Ovary (tissue), 9 donors: ENCODE results near the gene ADCY9. TPM values are rescaled to one million over a fixed set of nuclear protein-coding genes. Genes with fewer than 3 reads are reported as not detected.

Experiments used
- DNase-seq, 5 donors: peaks; one replicate each; pipeline ENCODE4 v3.0.0-alpha.2; 2019 to 2020
- H3K27ac ChIP-seq, 2 donors: fragments of 200-600 bp; one replicate each; pipeline versions ENCODE4 v1.5.1 to v1.8.0; 2019 to 2022
- H3K27me3 ChIP-seq: fragments of 200-600 bp; one replicate; pipeline ENCODE4 v1.8.0; 2022
- H3K36me3 ChIP-seq: fragments of 200-600 bp; sonication (generic); one replicate; pipeline ENCODE4 v1.5.1; 2019
- H3K4me1 ChIP-seq: one replicate; pipeline ENCODE4 v1.8.1; 2013; ENCODE audit warnings: mild to moderate bottlenecking, moderate library complexity; ENCODE audit not compliant: insufficient read depth
- H3K4me3 ChIP-seq: fragments of 200-600 bp; sonication (generic); one replicate; pipeline ENCODE4 v1.5.1; 2017
- H3K9me3 ChIP-seq, 2 donors: fragments of 200-600 bp in 1 of 2; sonication (generic) in 1 of 2; one replicate each; pipeline versions ENCODE4 v1.5.1 to v1.8.1; 2013 to 2019; ENCODE audit warnings: mild to moderate bottlenecking in 1 of 2, moderate library complexity in 1 of 2
- CTCF ChIP-seq, 3 donors: fragments of 450-650 bp in 2 of 3; fragments of 200-600 bp in 1 of 3; IDR thresholded peaks; one replicate each; pipeline versions ENCODE4 v1.5.1 to v1.8.0; 2016 to 2022; ENCODE audit warnings: antibody characterized with exemption in 3 of 3, mild to moderate bottlenecking in 1 of 3
- EP300 ChIP-seq: sonication (generic); formaldehyde crosslinking; IDR thresholded peaks from one replicate; pipeline ENCODE4 v1.6.1; 2017; ENCODE audit warnings: antibody characterized with exemption
- POLR2A ChIP-seq: fragments of 450-650 bp; IDR thresholded peaks from one replicate; pipeline ENCODE4 v1.6.1; 2017; ENCODE audit warnings: antibody characterized with exemption, mild to moderate bottlenecking, moderate library complexity
- WGBS, 3 donors: extraction: QIAGEN DNeasy Blood & Tissue Kit in 1 of 3; methylation state at CpG; one replicate each; pipeline versions ENCODE4 v1.1.5 to v1.1.7; 2013 to 2017; 5-methylcytosine and 5-hydroxymethylcytosine counted together
- intact Hi-C, 4 donors: fragments of 100-400 bp; cut with DNase I; formaldehyde crosslinking; loops; one replicate each; pipeline versions ENCODE4 v1.11.0 to v1.15.1; 2022 to 2023
- polyA plus RNA-seq, 2 donors: library from polyadenylated mRNA; stranded (reverse); fragments of 200-250 nt in 1 of 2; fragments of 350-450 nt in 1 of 2; fragmentation: Illumina TruSeq in 1 of 2; extraction: RNeasy Lipid Tissue Mini Kit (QIAGEN cat#74804) in 1 of 2; gene quantifications; one replicate each; pipeline ENCODE4 v1.2.3, GENCODE V29; 2013 to 2014
- total RNA-seq, 7 donors: library from RNA; depleted of rRNA in 2 of 7; stranded (reverse); fragments of >200 nt in 2 of 7; fragmentation: NEBNext Ultra II Directional in 3 of 7; extraction: Animal tissue kit (Norgen Biotek cat#: 25700) in 3 of 7; gene quantifications; one replicate each; pipeline versions ENCODE4 v1.1.0 to v1.2.4, GENCODE V29; 2016 to 2023
- donor health status: DM: no; HTN: no; CAD: no; lungs with moderate emphysema.
- donor health status: DM: no; HTN: no; CAD: no.
- donor health status: Bipolar disorder and iron deficiency.
- donor health status: DM: yes; HTN: yes; CAD: no.
- donor health status: DM: no; HTN: no; CAD: no.
- donor health status: DM: yes; HTN: yes; CAD: no.

The ADCY9 gene
- total and polyA plus RNA-seq, 9 donors: 10.7 to 31.3 (median 23.3) TPM

GRCh38 chr16:3979518-3979917, 136.7 kb downstream of the ADCY9 start:
- WGBS, 3 donors: 84 to 92% (median 89%) methylated on average over 12 of the region's 12 CpGs
- intact Hi-C loops: no loop called here

GRCh38 chr16:3979070-3979469, 137.2 kb downstream of the ADCY9 start:
- no peak for TF ChIP-seq CTCF (IDR thresholded peaks at IDR 0.05)
- TF ChIP-seq EP300: no peak
- TF ChIP-seq POLR2A: no peak
- Histone ChIP-seq H3K27ac (no peak overlapping the region), H3K4me3 (no peak overlapping the region), H3K27me3 (no peaks in the 10 kb centered on the region), H3K9me3 (no peaks in the 10 kb centered on the region), H3K36me3 (no peaks in the 10 kb centered on the region), H3K4me1 (peaks cover 3% of the 10 kb centered on the region)
- intact Hi-C loops: no loop called here
- WGBS, 3 donors: 96% methylated on average over 25 of the region's 25 CpGs
- no peak for DNase-seq

More at GRCh38 chr16:3979518-3979917, 136.7 kb downstream of the ADCY9 start:
- no peaks in the 10 kb centered on the region for H3K9me3 ChIP-seq
- H3K4me3 ChIP-seq: no peak overlapping the region
- peaks cover 3% of the 10 kb centered on the region for H3K4me1 ChIP-seq
- H3K27me3 ChIP-seq: no peaks in the 10 kb centered on the region
- no peaks in the 10 kb centered on the region for H3K36me3 ChIP-seq
- no peak for TF ChIP-seq EP300
- no peak for TF ChIP-seq CTCF (IDR thresholded peaks at IDR 0.05)
- no peak for TF ChIP-seq POLR2A
- no peak for DNase-seq
- peak overlapping the region in 1 of 2 donors; percentile 13 for H3K27ac ChIP-seq

- WGBS, 3 donors: 87 to 94% (median 87%) methylated on average over 26 of the region's 26 CpGs
- H3K36me3 ChIP-seq: no peaks in the 10 kb centered on the region
Measured at GRCh38 chr16:3977376-3977775, 138.9 kb downstream of the ADCY9 start.

GRCh38 chr16:3974751-3975150, 141.5 kb downstream of the ADCY9 start:
- TF ChIP-seq CTCF (IDR thresholded peaks at IDR 0.05) (no peak), EP300 (no peak), POLR2A (no peak)
- no peak for DNase-seq
- Histone ChIP-seq H3K4me1 (no peaks in the 10 kb centered on the region), H3K27me3 (no peaks in the 10 kb centered on the region), H3K36me3 (no peaks in the 10 kb centered on the region), H3K9me3 (no peaks in the 10 kb centered on the region), H3K4me3 (no peak overlapping the region), H3K27ac (no peak overlapping the region)
- intact Hi-C loops: no loop called here
- WGBS, 3 donors: 88 to 91% (median 90%) methylated on average over 8 of the region's 8 CpGs

More at GRCh38 chr16:3977376-3977775, 138.9 kb downstream of the ADCY9 start:
- intact Hi-C loops: no loop called here
- no peak for TF ChIP-seq POLR2A
- no peak for TF ChIP-seq CTCF (IDR thresholded peaks at IDR 0.05)
- TF ChIP-seq EP300: no peak
- DNase-seq: no peak
- no peak overlapping the region for H3K27ac ChIP-seq
- H3K4me1 ChIP-seq: peaks cover 3% of the 10 kb centered on the region
- H3K27me3 ChIP-seq: no peaks in the 10 kb centered on the region
- H3K9me3 ChIP-seq: no peaks in the 10 kb centered on the region
- no peak overlapping the region for H3K4me3 ChIP-seq
